Mesendoderm (in vitro differentiated cells): ENCODE data around the gene FGF12.

ENCODE experiments used
- DNase-seq: peaks from one replicate; pipeline ENCODE4 v3.0.0; 2013
- H2AK5ac ChIP-seq: 2 replicates; pipeline ENCODE4 v1.6.1; 2013; ENCODE audit warnings: low read length, inconsistent platforms
- H2BK120ac ChIP-seq: 2 replicates; pipeline ENCODE4 v1.6.1; 2013; ENCODE audit warnings: low read depth, mild to moderate bottlenecking, low read length, moderate library complexity, mixed read lengths
- H2BK15ac ChIP-seq: replicated peaks from 2 replicates; pipeline ENCODE4 v1.6.1; 2013; ENCODE audit warnings: low read depth, mild to moderate bottlenecking, moderate library complexity
- H2BK5ac ChIP-seq: 2 replicates; pipeline ENCODE4 v1.6.1; 2013; ENCODE audit warnings: low read length, inconsistent platforms
- H3K18ac ChIP-seq: 2 replicates; pipeline ENCODE4 v1.6.1; 2013; ENCODE audit warnings: mild to moderate bottlenecking, low read length, mixed read lengths
- H3K23ac ChIP-seq: one replicate; pipeline ENCODE4 v1.6.1; 2013; ENCODE audit warnings: low read length
- H3K27ac ChIP-seq: 2 replicates; pipeline ENCODE4 v1.5.1; 2013; ENCODE audit warnings: low read depth, mild to moderate bottlenecking, inconsistent platforms, low read length, moderate library complexity
- H3K27me3 ChIP-seq: 2 replicates; pipeline ENCODE4 v1.6.1; 2013; ENCODE audit warnings: low read length, control low read depth, mild to moderate bottlenecking, inconsistent platforms; ENCODE audit not compliant: insufficient read depth, poor library complexity
- H3K36me3 ChIP-seq: 2 replicates; pipeline ENCODE4 v1.6.1; 2013; ENCODE audit warnings: low read length, inconsistent platforms; ENCODE audit not compliant: control insufficient read depth, insufficient read depth
- H3K4ac ChIP-seq: one replicate; pipeline ENCODE4 v1.6.1; 2013; ENCODE audit warnings: low read depth, mild to moderate bottlenecking, low read length, moderate library complexity
- H3K4me1 ChIP-seq: 2 replicates; pipeline ENCODE4 v1.6.1; 2013; ENCODE audit warnings: low read depth, low read length, inconsistent platforms; ENCODE audit not compliant: control insufficient read depth
- H3K4me2 ChIP-seq: 2 replicates; pipeline ENCODE4 v1.6.1; 2013; ENCODE audit warnings: low read length
- H3K4me3 ChIP-seq: 2 replicates; pipeline ENCODE4 v1.5.1; 2013; ENCODE audit warnings: mild to moderate bottlenecking, low read length
- H3K56ac ChIP-seq: one replicate; pipeline ENCODE4 v1.6.1; 2013; ENCODE audit warnings: low read length
- H3K79me1 ChIP-seq: 2 replicates; pipeline ENCODE4 v1.6.1; 2013; ENCODE audit warnings: low read length, inconsistent platforms
- H3K79me2 ChIP-seq: 2 replicates; pipeline ENCODE4 v1.6.1; 2013; ENCODE audit warnings: mild to moderate bottlenecking, low read length; ENCODE audit not compliant: control insufficient read depth, insufficient read depth
- H3K9ac ChIP-seq: 2 replicates; pipeline ENCODE4 v1.6.1; 2013; ENCODE audit warnings: low read length, inconsistent platforms
- H4K5ac ChIP-seq: one replicate; pipeline ENCODE4 v1.6.1; 2013; ENCODE audit warnings: low read length
- H4K8ac ChIP-seq: one replicate; pipeline ENCODE4 v1.6.1; 2013; ENCODE audit warnings: low read depth, mild to moderate bottlenecking, control low read depth, low read length, moderate library complexity
- WGBS: extraction: QIAGEN DNeasy Blood & Tissue Kit; methylation state at CpG from one replicate; pipeline ENCODE4 v1.1.7; 2013; ENCODE audit warnings: low lambda C conversion rate, missing lambda C conversion rate; ENCODE audit not compliant: insufficient coverage; ENCODE audit errors: extremely low coverage; 5-methylcytosine and 5-hydroxymethylcytosine counted together

Gene FGF12

GRCh38 chr3:192417559-192418055, 309.7 kb downstream of the FGF12 start:
- Histone ChIP-seq H3K27me3 (no peaks in the 10 kb centered on the region), H3K27ac (no peak overlapping the region), H3K23ac (no peak overlapping the region), H2BK5ac (no peak overlapping the region), H2BK120ac (no peak overlapping the region), H3K56ac (no peak overlapping the region), H4K8ac (no peak overlapping the region), H2BK15ac (no peak overlapping the region), H3K36me3 (no peaks in the 10 kb centered on the region), H3K4me1 (peaks cover 10% of the 10 kb centered on the region), H4K5ac (no peak overlapping the region), H3K79me1 (no peaks in the 10 kb centered on the region), H3K4ac (no peak overlapping the region), H3K18ac (no peak overlapping the region), H3K4me2 (no peak overlapping the region), H3K79me2 (no peaks in the 10 kb centered on the region), H2AK5ac (no peak overlapping the region), H3K9ac (no peak overlapping the region), H3K4me3 (no peak overlapping the region)
- peak; percentile 80 for DNase-seq

GRCh38 chr3:192417017-192417416, 310.3 kb downstream of the FGF12 start:
- Histone ChIP-seq H2AK5ac (no peak overlapping the region), H3K4me2 (no peak overlapping the region), H3K4me1 (peaks cover 10% of the 10 kb centered on the region), H3K36me3 (no peaks in the 10 kb centered on the region), H3K27ac (no peak overlapping the region), H3K18ac (no peak overlapping the region), H3K27me3 (no peaks in the 10 kb centered on the region), H3K79me1 (no peaks in the 10 kb centered on the region), H3K4ac (no peak overlapping the region), H3K23ac (no peak overlapping the region), H2BK120ac (no peak overlapping the region), H2BK15ac (no peak overlapping the region), H4K8ac (no peak overlapping the region), H2BK5ac (no peak overlapping the region), H3K9ac (no peak overlapping the region), H3K79me2 (no peaks in the 10 kb centered on the region), H3K4me3 (no peak overlapping the region), H3K56ac (no peak overlapping the region), H4K5ac (no peak overlapping the region)
- peak; percentile 71 for DNase-seq
- no CpG with 5 or more reads among the region's 2 CpGs for WGBS

- H4K5ac ChIP-seq = no peak overlapping the region
- no peak overlapping the region for H2BK120ac ChIP-seq
- H3K9ac ChIP-seq = no peak overlapping the region
- no peaks in the 10 kb centered on the region for H3K27me3 ChIP-seq
- H3K4ac ChIP-seq = no peak overlapping the region
- H3K36me3 ChIP-seq = no peaks in the 10 kb centered on the region
- no peaks in the 10 kb centered on the region for H3K79me1 ChIP-seq
- no peak overlapping the region for H2AK5ac ChIP-seq
- no peak overlapping the region for H2BK5ac ChIP-seq
- no peak overlapping the region for H3K27ac ChIP-seq
- no CpG with 5 or more reads among the region's 2 CpGs for WGBS
- H3K4me3 ChIP-seq = no peak overlapping the region
- no peak overlapping the region for H3K23ac ChIP-seq
- no peaks in the 10 kb centered on the region for H3K79me2 ChIP-seq
- no peak for DNase-seq
- no peak overlapping the region for H3K4me2 ChIP-seq
- peaks cover 6% of the 10 kb centered on the region for H3K4me1 ChIP-seq
- H2BK15ac ChIP-seq = no peak overlapping the region
- no peak overlapping the region for H4K8ac ChIP-seq
- H3K56ac ChIP-seq = no peak overlapping the region
- no peak overlapping the region for H3K18ac ChIP-seq
Observed at GRCh38 chr3:192413461-192413860, 313.9 kb downstream of the FGF12 start.

- Histone ChIP-seq H3K23ac (no peak overlapping the region), H3K9ac (no peak overlapping the region), H3K79me2 (no peaks in the 10 kb centered on the region), H3K27me3 (no peaks in the 10 kb centered on the region), H3K4me2 (no peak overlapping the region), H4K8ac (no peak overlapping the region), H2BK120ac (no peak overlapping the region), H3K4me1 (no peaks in the 10 kb centered on the region), H3K79me1 (no peaks in the 10 kb centered on the region), H2BK15ac (no peak overlapping the region), H3K4me3 (no peak overlapping the region), H3K56ac (peak overlapping the region; percentile 19), H2BK5ac (no peak overlapping the region), H3K36me3 (no peaks in the 10 kb centered on the region), H4K5ac (no peak overlapping the region), H3K27ac (no peak overlapping the region), H3K18ac (no peak overlapping the region), H3K4ac (no peak overlapping the region), H2AK5ac (no peak overlapping the region)
- no CpG with 5 or more reads among the region's 5 CpGs for WGBS
- no peak for DNase-seq
Observed at GRCh38 chr3:192410684-192410960, 316.7 kb downstream of the FGF12 start.

- no peaks in the 10 kb centered on the region for H3K27me3 ChIP-seq
Observed at GRCh38 chr3:192409838-192410683, 317.3 kb downstream of the FGF12 start.

More at GRCh38 chr3:192409838-192410683, 317.3 kb downstream of the FGF12 start:
- Histone ChIP-seq H3K9ac (peak overlapping the region; percentile 88), H3K27ac (peak overlapping the region; percentile 68), H3K23ac (peak overlapping the region; percentile 15), H3K4me3 (peak overlapping the region; percentile 51), H4K8ac (no peak overlapping the region), H3K36me3 (no peaks in the 10 kb centered on the region), H2AK5ac (no peak overlapping the region), H2BK15ac (peak overlapping the region; percentile 20), H3K56ac (peak overlapping the region; percentile 95), H2BK5ac (no peak overlapping the region), H2BK120ac (peak overlapping the region; percentile 61), H3K4me1 (no peaks in the 10 kb centered on the region), H3K18ac (peak overlapping the region; percentile 97), H3K4me2 (peak overlapping the region; percentile 72), H3K4ac (peak overlapping the region; percentile 83), H3K79me1 (no peaks in the 10 kb centered on the region), H4K5ac (no peak overlapping the region), H3K79me2 (no peaks in the 10 kb centered on the region)
- no CpG with 5 or more reads among the region's 53 CpGs for WGBS
- peak; percentile 77 for DNase-seq
